ENCODE data around the gene BORCS5.

DNA sequence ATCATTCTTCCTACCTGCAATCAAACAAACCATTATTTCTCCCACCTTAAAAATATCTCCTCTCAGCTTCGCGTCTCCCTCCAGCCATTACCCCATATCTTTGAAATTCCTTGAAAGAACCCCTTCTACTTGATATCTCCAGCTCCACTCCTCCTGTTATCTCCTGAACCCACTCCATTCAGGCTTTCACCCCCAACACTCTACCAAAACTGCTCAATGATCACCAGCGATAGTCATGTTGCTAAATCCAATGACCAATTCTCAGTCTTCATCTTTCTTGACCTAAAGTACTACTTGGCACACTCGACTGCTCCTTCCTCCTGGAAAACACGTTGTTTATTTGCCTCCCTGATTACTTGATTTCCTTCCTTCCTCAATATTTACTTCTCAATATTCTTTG, 135.7 kb downstream of the BORCS5 start:
- no peak for TF ChIP-seq TEAD4 (IDR thresholded peaks at IDR 0.05; ENCODE audit: low read depth, low read length)
- TF ChIP-seq, protein P1, sequence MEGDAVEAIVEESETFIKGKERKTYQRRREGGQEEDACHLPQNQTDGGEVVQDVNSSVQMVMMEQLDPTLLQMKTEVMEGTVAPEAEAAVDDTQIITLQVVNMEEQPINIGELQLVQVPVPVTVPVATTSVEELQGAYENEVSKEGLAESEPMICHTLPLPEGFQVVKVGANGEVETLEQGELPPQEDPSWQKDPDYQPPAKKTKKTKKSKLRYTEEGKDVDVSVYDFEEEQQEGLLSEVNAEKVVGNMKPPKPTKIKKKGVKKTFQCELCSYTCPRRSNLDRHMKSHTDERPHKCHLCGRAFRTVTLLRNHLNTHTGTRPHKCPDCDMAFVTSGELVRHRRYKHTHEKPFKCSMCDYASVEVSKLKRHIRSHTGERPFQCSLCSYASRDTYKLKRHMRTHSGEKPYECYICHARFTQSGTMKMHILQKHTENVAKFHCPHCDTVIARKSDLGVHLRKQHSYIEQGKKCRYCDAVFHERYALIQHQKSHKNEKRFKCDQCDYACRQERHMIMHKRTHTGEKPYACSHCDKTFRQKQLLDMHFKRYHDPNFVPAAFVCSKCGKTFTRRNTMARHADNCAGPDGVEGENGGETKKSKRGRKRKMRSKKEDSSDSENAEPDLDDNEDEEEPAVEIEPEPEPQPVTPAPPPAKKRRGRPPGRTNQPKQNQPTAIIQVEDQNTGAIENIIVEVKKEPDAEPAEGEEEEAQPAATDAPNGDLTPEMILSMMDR (IDR thresholded peaks at IDR 0.05; ENCODE audit: control extremely low read depth in 1 of 3, insufficient read depth in 1 of 3, low read depth in 1 of 3, low read length in 3 of 3) = no peak
- TF ChIP-seq CEBPB (IDR thresholded peaks at IDR 0.05; ENCODE audit: low read depth, low read length) = no peak
- TF ChIP-seq SUZ12 (IDR thresholded peaks at IDR 0.05; ENCODE audit: low read length) = no peak
- TF ChIP-seq, protein P2, sequence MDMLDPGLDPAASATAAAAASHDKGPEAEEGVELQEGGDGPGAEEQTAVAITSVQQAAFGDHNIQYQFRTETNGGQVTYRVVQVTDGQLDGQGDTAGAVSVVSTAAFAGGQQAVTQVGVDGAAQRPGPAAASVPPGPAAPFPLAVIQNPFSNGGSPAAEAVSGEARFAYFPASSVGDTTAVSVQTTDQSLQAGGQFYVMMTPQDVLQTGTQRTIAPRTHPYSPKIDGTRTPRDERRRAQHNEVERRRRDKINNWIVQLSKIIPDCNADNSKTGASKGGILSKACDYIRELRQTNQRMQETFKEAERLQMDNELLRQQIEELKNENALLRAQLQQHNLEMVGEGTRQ (IDR thresholded peaks at IDR 0.05; ENCODE audit: low read length) = no peak
- no peak for TF ChIP-seq EZH2 (IDR thresholded peaks at IDR 0.05; ENCODE audit: low read depth, low read length, severe bottlenecking)
- TF ChIP-seq BRCA1 (IDR thresholded peaks at IDR 0.05; ENCODE audit: low read depth, low read length) = no peak
- TF ChIP-seq HDAC6 (IDR thresholded peaks at IDR 0.05; ENCODE audit: low read depth, low read length) = no peak
- no peak for TF ChIP-seq GABPA (IDR thresholded peaks at IDR 0.05; ENCODE audit: borderline replicate concordance, insufficient read depth, low read length)
- no peak for TF ChIP-seq POLR2A (IDR thresholded peaks at IDR 0.05; ENCODE audit: control extremely low read depth in 1 of 2, low read depth in 2 of 2, low read length in 2 of 2)
- TF ChIP-seq, protein P3, sequence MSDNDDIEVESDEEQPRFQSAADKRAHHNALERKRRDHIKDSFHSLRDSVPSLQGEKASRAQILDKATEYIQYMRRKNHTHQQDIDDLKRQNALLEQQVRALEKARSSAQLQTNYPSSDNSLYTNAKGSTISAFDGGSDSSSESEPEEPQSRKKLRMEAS (IDR thresholded peaks at IDR 0.05) = no peak
- TF ChIP-seq RFX5 (IDR thresholded peaks at IDR 0.05; ENCODE audit: borderline replicate concordance, low read depth, low read length) = no peak
- no peak for TF ChIP-seq TAF1 (IDR thresholded peaks at IDR 0.05; ENCODE audit: low read depth, low read length)
- TF ChIP-seq KDM1A (IDR thresholded peaks at IDR 0.05; ENCODE audit: borderline replicate concordance, low read length) = no peak
